Left ventricle myocardium superior (tissue), 1 donor: ENCODE measurements around the gene AACS. TPM values are rescaled to one million over a fixed set of nuclear protein-coding genes. Genes with fewer than 3 reads are reported as not detected.

Experiments used
- ATAC-seq: fragments of 200-7000 bp; cut with Tn5 transposase; one replicate; pipeline ENCODE4 v1.9.1; 2020; ENCODE audit warnings: mild to moderate bottlenecking, moderate library complexity
- DNase-seq: peaks from one replicate; pipeline ENCODE4 v3.0.0-alpha.2; 2020
- intact Hi-C: fragments of 100-400 bp; cut with micrococcal nuclease; formaldehyde crosslinking; loops from one replicate; pipeline ENCODE4 v1.11.0; 2022
- total RNA-seq: library from RNA; stranded (reverse); fragmentation: NEBNext Ultra II Directional; extraction: Animal tissue kit (Norgen Biotek cat#: 25700); gene quantifications from one replicate; pipeline ENCODE4 v1.2.1, GENCODE V29; 2021
- donor health status: DM: no; HTN: yes; CAD: no; lungs with severe emphysema.

AACS gene
- total RNA-seq, 1 donor from 2014 or later = 12.9 TPM

DNA sequence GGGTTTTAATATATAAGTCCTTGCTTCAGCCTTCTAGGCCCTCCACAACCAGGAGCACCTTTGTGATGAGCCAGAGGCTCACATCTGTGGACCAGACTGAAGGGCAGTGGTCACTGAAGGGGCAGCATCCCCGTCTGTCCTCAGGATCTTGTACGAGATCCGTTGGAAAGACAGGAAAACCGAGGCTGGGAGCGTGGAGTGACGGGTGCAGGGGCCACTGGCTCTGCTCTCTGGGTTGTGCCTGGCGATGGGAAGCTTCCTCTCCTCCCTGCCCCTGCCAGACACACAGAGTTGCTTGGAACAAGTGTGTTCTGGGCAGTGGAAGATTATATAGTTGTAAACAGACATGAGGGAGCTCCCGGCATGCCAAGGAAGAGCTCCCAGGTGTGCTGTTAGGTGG, 48.0 kb downstream of the AACS start:
- ATAC-seq (no peak), DNase-seq (no peak)
- intact Hi-C loops = no loop called here

DNA sequence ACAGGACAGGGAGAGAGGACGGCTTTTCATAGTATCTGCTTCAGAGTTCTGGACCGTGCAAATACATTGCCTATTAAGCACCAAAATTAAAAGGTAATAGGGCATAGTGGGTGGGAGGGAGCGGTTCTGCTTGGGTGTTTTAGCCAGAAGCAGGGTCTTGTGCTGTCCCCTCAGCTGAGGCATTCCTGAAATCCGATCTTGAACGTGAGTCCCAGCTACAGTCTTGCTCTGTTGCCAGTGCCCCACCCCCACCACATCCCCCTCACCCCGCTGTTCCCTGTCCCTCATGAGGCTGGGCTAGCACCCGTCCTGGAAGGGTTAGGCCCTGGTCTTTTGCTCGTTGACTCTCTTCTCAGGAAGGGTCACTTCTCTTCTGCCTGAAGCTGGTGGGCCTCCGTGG, 48.6 kb downstream of the AACS start:
- ATAC-seq (no peak), DNase-seq (no peak)
- intact Hi-C loops = no loop called here

DNA sequence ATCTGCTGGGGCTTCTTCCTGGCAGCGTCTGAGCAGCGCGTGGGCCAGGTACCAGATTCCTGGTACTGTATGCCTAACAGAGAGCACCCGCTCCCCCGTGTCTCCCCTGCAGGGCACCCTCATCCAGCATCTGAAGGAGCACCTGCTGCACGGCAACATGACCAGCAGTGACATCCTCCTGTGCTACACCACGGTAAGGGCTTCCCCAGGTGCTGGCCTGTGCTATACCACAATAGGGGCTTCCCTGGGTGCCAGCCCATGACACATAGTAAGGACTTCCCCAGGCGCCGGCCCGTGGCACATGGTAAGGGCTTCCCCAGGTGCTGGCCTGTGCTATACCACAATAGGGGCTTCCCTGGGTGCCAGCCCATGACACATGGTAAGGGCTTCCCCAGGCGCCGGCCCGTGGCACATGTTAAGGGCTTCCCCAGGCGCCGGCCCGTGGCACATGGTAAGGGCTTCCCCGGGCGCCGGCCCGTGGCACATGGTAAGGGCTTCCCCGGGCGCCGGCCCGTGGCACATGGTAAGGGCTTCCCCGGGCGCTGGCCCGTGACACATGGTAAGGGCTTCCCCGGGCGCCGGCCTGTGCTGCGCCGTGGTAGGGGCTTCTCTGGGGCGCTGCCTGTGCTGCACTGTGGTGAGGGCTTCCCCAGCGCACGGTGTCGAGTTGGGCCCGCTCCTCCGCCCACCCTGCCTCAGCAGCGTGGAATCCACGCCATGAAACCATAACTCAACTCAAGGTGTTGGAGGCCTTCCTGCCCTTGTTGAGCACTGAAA, 49.3 kb downstream of the AACS start:
- intact Hi-C loops = no loop called here
- ATAC-seq (no peak), DNase-seq (no peak)

DNA sequence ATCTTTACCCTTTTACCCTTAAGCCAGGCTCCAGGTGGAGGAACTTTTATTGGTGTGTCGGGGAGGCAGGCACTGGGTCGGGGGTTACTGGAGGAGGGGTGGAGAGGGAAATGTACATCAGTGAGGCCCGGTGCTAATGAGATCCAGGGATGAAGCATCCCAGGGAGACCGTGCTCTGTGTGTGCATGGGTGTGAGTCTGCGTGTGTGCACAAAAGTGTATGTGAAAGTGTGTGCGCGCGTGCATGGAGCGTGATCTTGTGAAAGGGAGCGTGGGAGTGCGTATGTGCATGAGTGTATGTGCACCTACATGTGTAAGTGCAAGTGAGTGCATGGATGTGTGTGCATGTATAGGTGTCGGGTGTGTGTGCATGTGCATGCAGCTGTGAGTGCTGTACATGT, 55.3 kb downstream of the AACS start:
- ATAC-seq (no peak), DNase-seq (no peak)
- intact Hi-C loops = no loop called here

DNA sequence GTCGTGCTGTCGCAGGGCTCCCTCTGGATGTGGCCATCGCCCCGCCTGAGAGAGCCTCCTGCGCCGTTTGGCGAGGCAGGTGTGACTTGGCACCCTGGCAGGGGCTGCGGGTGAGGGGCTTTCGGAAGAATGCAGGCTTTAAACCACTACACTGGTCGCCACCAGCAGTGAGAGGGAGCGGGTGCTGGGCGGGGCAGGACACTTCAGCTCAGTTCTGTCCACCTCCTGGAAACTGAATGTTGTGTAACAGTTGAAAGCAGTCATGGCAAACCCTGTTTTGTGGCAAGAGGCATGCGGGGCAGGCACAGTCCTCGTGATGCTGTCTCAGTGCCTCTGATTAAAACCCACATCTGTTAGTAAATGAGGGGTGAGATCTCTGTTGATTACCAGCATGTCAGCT, 55.9 kb downstream of the AACS start:
- intact Hi-C loops = no loop called here
- DNase-seq (no peak), ATAC-seq (no peak)

DNA sequence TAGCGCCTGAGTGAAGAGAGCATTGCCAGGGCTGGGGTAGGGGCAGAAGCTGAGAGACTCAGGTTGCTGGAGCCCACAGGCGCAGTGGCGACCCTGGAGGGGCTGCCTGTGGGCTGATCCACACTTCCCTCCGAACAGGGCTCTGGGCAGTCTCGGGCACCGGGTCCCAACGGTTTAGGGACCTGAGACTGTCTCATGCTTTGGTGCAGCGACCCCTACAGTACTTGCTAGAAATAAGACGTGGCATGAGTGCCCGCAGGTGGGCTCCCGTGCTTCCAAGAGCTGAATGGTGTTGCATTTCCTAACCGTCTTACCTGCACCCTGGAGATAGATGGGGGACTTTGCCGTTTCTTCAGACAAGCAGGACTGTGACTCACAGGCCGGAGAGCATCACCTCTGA, 57.4 kb downstream of the AACS start:
- DNase-seq (no peak), ATAC-seq (no peak)
- intact Hi-C loops = no loop called here

DNA sequence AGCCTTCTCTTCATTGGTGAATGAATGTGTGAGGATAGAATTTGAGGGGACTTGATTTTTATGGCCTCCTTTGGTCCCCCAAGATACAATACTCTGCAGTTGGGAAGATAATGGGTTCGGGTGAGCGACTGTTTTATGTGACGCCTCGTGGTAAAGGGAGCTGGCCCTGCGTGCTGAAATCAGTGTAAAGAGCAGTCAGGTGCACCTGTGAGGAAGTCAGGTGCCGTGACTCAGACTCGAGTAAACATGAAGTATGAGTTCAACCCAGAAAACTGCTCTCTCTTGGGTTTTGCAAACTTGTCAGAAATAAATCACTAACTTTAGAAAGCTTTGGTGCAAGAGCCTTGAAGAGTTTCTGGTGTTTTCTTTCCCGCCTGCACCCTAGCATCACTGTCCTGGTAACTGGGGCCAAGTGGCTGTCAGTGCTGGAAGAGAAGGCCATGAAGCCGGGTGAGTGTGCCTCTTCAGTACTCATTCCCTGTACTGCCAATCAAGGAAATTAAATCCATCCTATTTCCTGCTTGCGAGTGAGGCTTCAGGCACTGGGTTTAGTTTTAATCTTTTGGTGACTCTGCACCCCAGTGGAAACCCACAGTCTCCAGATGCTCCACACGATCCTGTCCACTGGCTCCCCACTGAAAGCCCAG, 59.2 kb downstream of the AACS start:
- no peak for ATAC-seq
- intact Hi-C loops = no loop called here
- DNase-seq = no peak

DNA sequence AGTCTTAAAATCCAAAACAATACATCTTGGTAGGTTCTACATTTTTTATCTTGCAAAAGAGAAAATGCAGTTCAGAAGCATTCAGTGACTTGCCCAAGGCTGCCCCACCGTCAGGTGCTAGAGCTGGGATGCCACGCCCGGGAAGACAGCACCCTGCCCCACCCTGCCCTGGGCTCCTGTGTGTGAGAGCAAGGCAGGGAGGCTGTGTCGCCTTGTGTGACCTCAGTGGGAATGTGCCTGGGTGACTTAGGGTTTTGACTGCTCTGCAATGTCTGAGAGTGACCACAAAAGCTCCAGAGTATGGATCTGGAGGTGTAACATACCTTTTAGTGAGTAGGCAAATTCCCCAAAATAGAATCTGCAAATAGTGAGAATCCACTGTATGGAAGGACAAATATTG, 60.0 kb downstream of the AACS start:
- no peak for ATAC-seq
- intact Hi-C loops = no loop called here
- DNase-seq = no peak

DNA sequence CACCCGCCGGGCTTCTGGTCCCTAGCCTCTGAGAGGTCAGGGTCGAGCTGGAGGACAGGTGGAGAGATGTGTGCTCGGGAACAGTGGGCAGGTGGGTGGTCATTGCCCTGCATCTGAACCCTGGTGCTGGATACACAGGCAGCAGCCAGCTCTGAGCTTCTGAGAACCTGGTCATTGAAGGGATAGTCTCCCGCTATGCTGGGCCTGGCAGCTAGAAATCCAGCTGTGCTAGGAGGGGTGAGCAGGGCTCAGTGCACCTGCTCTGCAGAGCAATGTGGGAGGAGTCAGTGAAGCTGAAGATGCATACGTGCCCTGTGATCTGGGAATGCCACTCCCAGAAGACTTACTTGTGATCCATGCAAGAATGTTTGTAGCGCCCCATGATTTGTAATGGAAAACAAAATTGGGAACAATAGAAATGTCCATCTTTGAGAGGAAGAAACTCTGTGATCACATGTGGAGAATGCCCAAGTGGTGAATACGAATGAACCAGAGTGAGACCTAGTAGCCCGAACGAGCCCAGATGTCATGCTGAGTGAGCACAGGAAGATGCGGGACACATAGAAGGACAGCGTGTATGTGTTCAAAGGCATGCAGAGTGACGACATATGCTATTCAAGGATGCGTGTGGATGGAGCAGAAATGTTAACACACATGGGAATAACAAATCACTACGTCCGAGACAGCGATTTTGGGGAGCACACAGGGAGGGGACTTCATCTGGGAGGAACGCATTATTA, 63.4 kb downstream of the AACS start:
- intact Hi-C loops = no loop called here
- ATAC-seq = peak; percentile 69
- DNase-seq = no peak

DNA sequence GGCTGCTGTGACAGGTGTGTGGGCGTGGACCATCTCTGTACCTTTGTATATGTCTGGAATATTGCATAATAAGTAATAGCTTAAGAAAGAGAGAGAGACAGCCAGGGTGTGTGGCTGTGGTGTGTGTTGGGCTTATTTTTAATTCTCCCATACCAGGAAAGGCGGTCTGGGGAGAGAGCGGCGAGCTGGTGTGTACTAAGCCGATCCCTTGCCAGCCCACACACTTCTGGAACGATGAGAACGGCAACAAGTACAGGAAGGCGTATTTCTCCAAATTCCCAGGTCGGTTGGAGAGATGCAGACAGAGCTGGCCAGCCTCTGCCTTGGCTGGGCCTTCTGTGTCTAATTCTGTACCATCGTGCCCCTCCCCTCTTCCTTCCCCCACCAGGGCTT, 63.9 kb downstream of the AACS start:
- intact Hi-C loops = no loop called here
- DNase-seq = no peak
- peak; percentile 87 for ATAC-seq

DNA sequence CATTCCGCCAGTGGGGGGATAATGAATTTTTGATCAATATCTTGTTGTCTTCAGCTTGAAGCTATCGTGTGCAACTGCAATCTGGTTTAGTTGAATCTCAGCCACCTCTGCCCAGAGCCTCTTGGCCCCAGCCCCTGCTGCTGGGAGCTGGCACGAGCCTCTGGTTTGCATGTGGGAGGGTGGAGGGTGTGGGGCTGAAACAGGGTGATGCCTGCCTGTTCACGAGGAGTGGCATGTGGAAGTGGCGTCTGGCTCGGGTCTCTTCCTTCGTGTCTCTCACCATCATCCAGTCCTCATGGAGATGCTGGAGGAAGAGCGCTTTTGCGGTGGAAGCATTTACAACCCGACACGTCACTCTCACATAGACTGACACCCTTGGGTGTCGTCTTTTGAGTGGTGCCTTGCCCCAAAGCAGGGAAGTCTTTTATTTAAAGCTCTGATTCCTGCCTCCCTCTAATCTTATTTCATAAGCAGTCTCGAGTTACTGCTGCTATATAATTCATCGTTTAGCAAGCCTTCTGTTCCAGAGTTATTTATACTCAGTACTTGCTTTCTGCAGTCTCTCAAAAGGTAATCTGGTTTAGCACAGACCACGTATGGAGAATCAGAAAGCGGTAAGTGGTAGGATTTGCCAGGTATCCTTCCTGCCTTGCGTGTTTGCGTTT, 64.5 kb downstream of the AACS start:
- DNase-seq (no peak), ATAC-seq (peak; percentile 86)
- intact Hi-C loops = no loop called here

DNA sequence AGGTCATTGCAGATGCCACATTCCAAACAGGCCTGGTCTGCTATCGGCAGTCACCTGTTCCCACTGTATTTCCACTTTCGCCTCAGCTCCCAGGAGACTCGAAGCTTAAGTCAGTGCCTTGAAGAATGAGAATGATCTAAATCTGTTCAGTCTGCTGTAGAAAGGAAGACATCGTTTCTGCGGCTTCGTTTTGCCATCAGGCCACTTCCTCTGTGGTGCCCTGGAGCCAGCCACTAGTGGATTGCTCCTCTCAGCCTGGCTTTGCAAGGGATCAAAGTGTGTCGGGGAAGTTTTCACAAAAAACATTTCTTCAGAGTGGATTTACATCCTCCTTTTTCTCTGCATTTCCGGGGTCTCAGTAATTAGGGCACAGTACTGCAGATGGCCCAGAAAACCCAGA, 66.7 kb downstream of the AACS start:
- intact Hi-C loops = no loop called here
- DNase-seq = no peak
- no peak for ATAC-seq

DNA sequence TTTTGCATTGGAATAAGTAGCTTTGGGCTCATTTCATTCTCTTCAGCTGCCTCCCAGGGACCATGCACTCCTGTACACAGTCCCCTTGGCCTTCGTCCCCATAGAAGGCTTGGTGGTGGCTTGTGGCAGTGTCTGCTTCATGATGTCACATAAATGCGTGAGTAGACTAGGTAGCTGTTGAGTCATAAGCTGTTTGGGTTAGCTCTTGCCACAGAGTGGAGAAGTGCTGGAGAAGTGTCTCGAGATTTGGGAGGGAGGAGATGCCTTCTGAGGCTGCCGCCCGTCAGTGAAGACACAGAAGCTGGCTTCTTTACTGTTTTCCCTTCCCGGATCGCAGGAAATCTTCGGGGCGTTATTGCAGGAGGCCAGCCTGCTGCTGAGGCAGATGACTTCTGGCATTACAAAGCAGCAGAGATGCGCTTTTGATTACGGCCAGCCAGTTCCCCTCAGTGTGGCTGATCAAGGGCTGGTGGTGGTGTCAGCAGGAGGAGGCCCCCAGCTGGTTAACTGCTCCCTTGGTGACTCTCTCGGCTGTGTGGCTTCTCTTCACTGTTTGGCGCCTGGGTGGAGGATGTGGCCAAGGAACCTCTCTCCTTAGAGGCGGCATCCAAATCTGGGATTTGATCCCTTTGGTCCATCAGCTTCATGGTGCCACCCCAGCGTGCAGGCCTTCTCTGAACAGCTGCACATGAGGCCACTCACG, 67.6 kb downstream of the AACS start:
- intact Hi-C loops = no loop called here
- ATAC-seq (no peak), DNase-seq (no peak)

DNA sequence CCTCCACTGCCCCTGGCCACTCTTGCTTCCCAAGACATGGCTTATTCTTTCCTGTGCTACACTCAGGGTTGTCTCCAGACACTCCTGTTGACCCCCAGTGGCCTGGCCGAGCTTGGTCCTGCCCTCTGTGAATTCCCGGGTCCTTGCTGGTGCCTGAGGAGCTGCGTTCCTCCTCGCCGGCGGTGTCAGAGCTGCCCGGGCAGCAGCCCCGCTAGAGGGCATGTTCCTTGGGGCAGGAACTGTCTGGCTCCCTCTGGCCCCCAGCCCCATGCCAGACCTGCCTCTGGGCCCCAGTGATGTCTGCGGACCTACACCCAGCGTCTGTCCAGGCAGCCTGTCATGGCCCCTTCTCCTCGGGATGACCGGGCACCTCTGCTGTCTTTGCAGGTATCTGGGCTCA, 68.4 kb downstream of the AACS start:
- intact Hi-C loops = no loop called here
- DNase-seq (no peak), ATAC-seq (no peak)

DNA sequence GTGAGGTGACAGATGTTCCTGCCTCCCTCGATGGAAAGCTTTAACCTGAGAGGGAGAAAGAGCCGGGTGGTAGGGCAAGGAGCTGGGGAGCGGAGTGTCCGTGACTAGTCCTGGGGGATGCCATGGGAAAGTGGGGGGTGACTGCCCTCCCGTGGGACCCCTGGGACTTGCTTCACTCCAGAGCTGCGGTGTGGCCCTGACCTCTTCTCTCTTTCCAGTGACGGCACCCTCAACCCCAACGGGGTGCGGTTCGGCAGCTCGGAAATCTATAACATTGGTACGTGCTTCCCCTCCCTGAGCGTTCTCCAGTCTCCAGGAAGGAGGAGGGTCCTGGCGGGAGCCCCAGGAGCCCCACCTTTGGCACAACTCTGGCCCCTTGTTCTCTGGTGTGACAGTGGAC, 69.3 kb downstream of the AACS start:
- DNase-seq = no peak
- intact Hi-C loops = no loop called here
- no peak for ATAC-seq

DNA sequence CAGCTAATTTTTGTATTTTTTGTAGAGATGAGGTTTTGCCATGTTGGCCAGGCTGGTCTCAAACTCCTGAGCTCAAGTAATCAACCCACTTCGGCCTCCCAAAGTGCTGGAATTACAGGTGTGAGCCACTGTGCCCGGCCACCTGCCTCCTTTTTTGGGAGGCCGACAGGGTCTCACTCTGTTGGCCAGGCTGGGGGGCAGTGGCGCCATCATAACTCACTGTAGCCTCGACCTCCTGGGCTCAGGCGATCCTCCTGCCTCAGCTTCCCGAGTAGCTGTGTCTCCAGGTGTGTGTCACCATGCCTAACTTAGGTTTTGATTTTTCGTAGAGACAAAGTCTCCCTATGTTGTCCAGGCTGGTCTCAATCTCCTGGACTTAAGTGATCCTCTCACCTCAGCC, 70.7 kb downstream of the AACS start:
- ATAC-seq (no peak), DNase-seq (no peak)
- intact Hi-C loops = no loop called here

DNA sequence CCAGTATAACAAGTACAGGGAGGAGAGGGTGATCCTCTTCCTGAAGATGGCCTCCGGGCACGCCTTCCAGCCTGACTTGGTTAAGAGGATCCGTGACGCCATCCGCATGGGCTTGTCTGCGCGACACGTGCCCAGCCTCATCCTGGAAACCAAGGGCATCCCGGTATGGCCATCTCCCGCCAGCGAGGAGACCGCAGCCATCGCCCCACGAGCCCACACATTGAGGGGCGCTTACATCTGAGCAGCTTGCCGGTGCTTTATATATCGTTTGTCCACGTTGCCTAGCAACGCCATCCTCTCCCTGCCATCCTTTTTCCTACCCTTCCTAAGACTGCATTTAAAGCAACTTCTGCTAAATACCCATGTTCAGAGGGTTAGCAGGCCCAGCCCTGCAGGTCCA, 71.5 kb downstream of the AACS start:
- no peak for ATAC-seq
- intact Hi-C loops = no loop called here
- no peak for DNase-seq

DNA sequence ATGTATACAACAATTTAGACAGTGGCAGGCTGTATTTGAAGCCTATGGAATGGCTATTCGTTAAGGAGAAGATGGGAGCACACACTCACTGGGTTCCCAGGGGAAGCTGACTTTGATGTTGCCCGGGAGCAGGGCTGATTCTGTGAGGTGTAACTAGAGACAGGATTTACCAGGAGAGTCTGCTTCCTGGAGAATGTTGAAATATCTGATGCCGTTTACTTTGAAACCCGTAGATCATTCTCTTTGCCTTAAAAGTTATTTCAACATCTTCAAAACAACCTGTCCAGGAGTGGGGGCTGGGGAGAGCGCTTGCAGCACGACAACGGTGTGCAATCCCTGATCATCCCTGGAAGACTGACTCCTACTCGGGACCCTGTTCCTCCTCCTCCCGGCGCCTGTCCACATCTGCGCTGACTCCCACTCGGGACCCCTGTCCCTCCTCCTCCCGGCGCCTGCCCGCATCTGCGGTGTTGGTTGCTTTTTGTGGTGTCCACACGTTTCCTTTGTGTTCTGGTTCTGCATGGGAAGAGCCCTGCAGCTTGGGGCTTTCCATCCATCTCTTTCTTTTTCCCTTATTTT, 72.6 kb downstream of the AACS start:
- DNase-seq = no peak
- no peak for ATAC-seq
- intact Hi-C loops = no loop called here
